ENCODE data around the gene C6orf136.

C6orf136 gene

GRCh38 chr6:30687659-30688431 lies 40.9 kb downstream of the C6orf136 start:
- DNase-seq: no peak

- no peak for DNase-seq
These were observed 41.6 kb downstream of the C6orf136 start for GRCh38 chr6:30688569-30688968.

GRCh38 chr6:30689022-30689865 lies 42.3 kb downstream of the C6orf136 start:
- no peak for DNase-seq

GRCh38 chr6:30689985-30690384 lies 43.1 kb downstream of the C6orf136 start:
- no peak for DNase-seq

- DNase-seq: peak; percentile 56 to 79 (median 65)
These were observed 43.7 kb downstream of the C6orf136 start, which contains the start of gene NRM for GRCh38 chr6:30690403-30691207. NRM (minus strand) TSS chr6:30690984; CDS start chr6:30690974, 10 bp downstream.

- DNase-seq: no peak
These were observed 44.4 kb downstream of the C6orf136 start for GRCh38 chr6:30691208-30691847.

- DNase-seq: no peak
These were observed 49.5 kb downstream of the C6orf136 start for GRCh38 chr6:30696432-30696831.

GRCh38 chr6:30700340-30700739 lies 53.4 kb downstream of the C6orf136 start:
- DNase-seq: no peak

All from T-helper 1 cell (primary cell).